Endothelial cell of umbilical vein (primary cell): ENCODE results near the gene ANKRD50.

Source experiments
- EZH2 ChIP-seq: IDR thresholded peaks from 2 replicates; pipeline ENCODE4 v1.6.1; 2012; ENCODE audit warnings: borderline replicate concordance, low read depth, mild to moderate bottlenecking, moderate library complexity, low read length, inconsistent platforms; ENCODE audit not compliant: severe bottlenecking
- FOS ChIP-seq: IDR thresholded peaks from 2 replicates; pipeline ENCODE4 v1.6.1; 2011; ENCODE audit warnings: mild to moderate bottlenecking, low read length, moderate library complexity, borderline replicate concordance; ENCODE audit not compliant: insufficient read depth
- GATA2 ChIP-seq: IDR thresholded peaks from 2 replicates; pipeline ENCODE4 v1.7.0; 2011; ENCODE audit warnings: low read depth, mild to moderate bottlenecking, moderate library complexity, mixed read lengths, low read length; ENCODE audit not compliant: insufficient read length, insufficient read depth
- JUN ChIP-seq: IDR thresholded peaks from 2 replicates; pipeline ENCODE4 v1.6.1; 2011; ENCODE audit warnings: borderline replicate concordance, low read depth; ENCODE audit not compliant: insufficient read length, insufficient read depth
- MYC ChIP-seq: IDR thresholded peaks from one replicate; pipeline ENCODE4 v1.6.1; 2011; ENCODE audit warnings: mild to moderate bottlenecking, low read depth, low read length
- POLR2A ChIP-seq: IDR thresholded peaks from 2 replicates; pipeline ENCODE4 v1.6.1; 2012; ENCODE audit warnings: low read depth, mild to moderate bottlenecking, control low read depth, low read length
- POLR2AphosphoS5 ChIP-seq: IDR thresholded peaks from 2 replicates; pipeline ENCODE4 v1.6.1; 2012; ENCODE audit warnings: low read depth, mild to moderate bottlenecking, control low read depth, low read length, moderate library complexity; ENCODE audit not compliant: insufficient read depth
- TF ChIP-seq, protein P1 (sequence below), 2 donors: IDR thresholded peaks; 1 replicate in 1 of 2; 2 replicates in 1 of 2; pipeline ENCODE4 v1.5.1; 2011; ENCODE audit warnings: low read length in 2 of 2, mild to moderate bottlenecking in 2 of 2, moderate library complexity in 2 of 2, control low read depth in 1 of 2, inconsistent platforms in 1 of 2, low read depth in 1 of 2; ENCODE audit not compliant: insufficient read depth in 1 of 2; ENCODE audit errors: extremely low read depth in 1 of 2
- TF ChIP-seq, protein P2 (sequence below): IDR thresholded peaks from 2 replicates; pipeline ENCODE4 v1.6.1; 2011; ENCODE audit not compliant: insufficient read depth, insufficient read length

DNA sequence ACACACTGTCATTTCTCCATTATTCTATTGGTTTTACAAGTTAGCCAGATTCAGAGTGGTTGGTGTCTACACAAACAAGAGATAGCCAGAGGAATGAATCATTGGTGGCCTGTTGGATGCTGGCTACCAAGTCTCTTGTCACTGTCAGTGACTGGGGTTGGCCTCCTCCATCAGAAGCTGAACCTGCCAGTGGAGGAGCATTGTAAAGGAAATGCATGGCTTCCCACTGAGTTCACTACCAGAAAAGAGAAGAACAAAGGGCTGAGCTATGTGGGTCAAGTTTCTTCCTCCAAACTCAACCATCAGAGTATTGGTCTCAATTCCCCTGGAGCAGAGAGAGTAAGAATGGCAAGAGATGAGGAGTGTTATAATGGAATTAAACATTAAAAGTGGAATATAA lies 26.5 kb upstream of the ANKRD50 start:
- TF ChIP-seq, protein P1, sequence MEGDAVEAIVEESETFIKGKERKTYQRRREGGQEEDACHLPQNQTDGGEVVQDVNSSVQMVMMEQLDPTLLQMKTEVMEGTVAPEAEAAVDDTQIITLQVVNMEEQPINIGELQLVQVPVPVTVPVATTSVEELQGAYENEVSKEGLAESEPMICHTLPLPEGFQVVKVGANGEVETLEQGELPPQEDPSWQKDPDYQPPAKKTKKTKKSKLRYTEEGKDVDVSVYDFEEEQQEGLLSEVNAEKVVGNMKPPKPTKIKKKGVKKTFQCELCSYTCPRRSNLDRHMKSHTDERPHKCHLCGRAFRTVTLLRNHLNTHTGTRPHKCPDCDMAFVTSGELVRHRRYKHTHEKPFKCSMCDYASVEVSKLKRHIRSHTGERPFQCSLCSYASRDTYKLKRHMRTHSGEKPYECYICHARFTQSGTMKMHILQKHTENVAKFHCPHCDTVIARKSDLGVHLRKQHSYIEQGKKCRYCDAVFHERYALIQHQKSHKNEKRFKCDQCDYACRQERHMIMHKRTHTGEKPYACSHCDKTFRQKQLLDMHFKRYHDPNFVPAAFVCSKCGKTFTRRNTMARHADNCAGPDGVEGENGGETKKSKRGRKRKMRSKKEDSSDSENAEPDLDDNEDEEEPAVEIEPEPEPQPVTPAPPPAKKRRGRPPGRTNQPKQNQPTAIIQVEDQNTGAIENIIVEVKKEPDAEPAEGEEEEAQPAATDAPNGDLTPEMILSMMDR (IDR thresholded peaks at IDR 0.05; ENCODE audit: extremely low read depth in 1 of 2, insufficient read depth in 1 of 2, low read depth in 1 of 2, low read length in 2 of 2), result no peak
- TF ChIP-seq POLR2A, result no peak
- TF ChIP-seq, protein P2, sequence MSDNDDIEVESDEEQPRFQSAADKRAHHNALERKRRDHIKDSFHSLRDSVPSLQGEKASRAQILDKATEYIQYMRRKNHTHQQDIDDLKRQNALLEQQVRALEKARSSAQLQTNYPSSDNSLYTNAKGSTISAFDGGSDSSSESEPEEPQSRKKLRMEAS, result no peak
- no peak for TF ChIP-seq POLR2AphosphoS5
- no peak for TF ChIP-seq EZH2
- TF ChIP-seq MYC, result no peak
- no peak for TF ChIP-seq JUN
- no peak for TF ChIP-seq FOS
- TF ChIP-seq GATA2, result no peak
